Glutamatergic neuron (in vitro differentiated cells): ENCODE results near the gene ARL6IP4. TPM values are rescaled to one million over a fixed set of nuclear protein-coding genes. Genes with fewer than 3 reads are reported as not detected.
A peak's percentile ranks its signal among the peaks of the same experiment; 100 is the strongest.

Source experiments
- DNase-seq: peaks from one replicate; pipeline ENCODE4 v3.0.0; 2022
- H3K27ac Mint-ChIP-seq: one replicate; pipeline ENCODE4 v1.8.0; 2020; ENCODE audit warnings: mild to moderate bottlenecking, mixed read lengths, inconsistent platforms; ENCODE audit not compliant: unreplicated experiment
- H3K27me3 Mint-ChIP-seq: one replicate; pipeline ENCODE4 v1.8.0; 2020; ENCODE audit warnings: mild to moderate bottlenecking, moderate library complexity, mixed read lengths, inconsistent platforms; ENCODE audit not compliant: unreplicated experiment
- H3K36me3 Mint-ChIP-seq: one replicate; pipeline ENCODE4 v1.8.0; 2020; ENCODE audit warnings: mild to moderate bottlenecking, mixed read lengths, inconsistent platforms; ENCODE audit not compliant: unreplicated experiment
- H3K4me1 Mint-ChIP-seq: one replicate; pipeline ENCODE4 v1.8.0; 2020; ENCODE audit warnings: mild to moderate bottlenecking, low read depth, mixed read lengths, inconsistent platforms; ENCODE audit not compliant: unreplicated experiment
- H3K4me3 Mint-ChIP-seq: one replicate; pipeline ENCODE4 v1.8.0; 2020; ENCODE audit warnings: mild to moderate bottlenecking, mixed read lengths, inconsistent platforms; ENCODE audit not compliant: unreplicated experiment
- H3K9me3 Mint-ChIP-seq: one replicate; pipeline ENCODE4 v1.8.0; 2020; ENCODE audit warnings: mild to moderate bottlenecking, moderate library complexity, mixed read lengths, inconsistent platforms; ENCODE audit not compliant: unreplicated experiment
- CTCF ChIP-seq: fragments of 200-600 bp; sonication (generic); IDR thresholded peaks from one replicate; pipeline ENCODE4 v1.5.0; 2021; ENCODE audit not compliant: partially characterized antibody, unreplicated experiment
- total RNA-seq: library from RNA; stranded (reverse); fragmentation: NEBNext Ultra II Directional; extraction: Animal tissue kit (Norgen Biotek cat#: 25700); gene quantifications from one replicate; pipeline ENCODE4 v1.2.1, GENCODE V29; 2021; ENCODE audit not compliant: unreplicated experiment

ARL6IP4 gene
- total RNA-seq, 1 donor from 2014 or later: 122 TPM

- Mint-ChIP-seq H3K27me3 (peaks cover 4% of the 10 kb centered on the region), H3K9me3 (no peaks in the 10 kb centered on the region), H3K4me3 (no peak overlapping the region), H3K4me1 (peaks cover 3% of the 10 kb centered on the region), H3K27ac (no peak overlapping the region), H3K36me3 (no peaks in the 10 kb centered on the region)
- no peak for TF ChIP-seq CTCF
- DNase-seq: no peak
Observed at GRCh38 chr12:123000578-123000977, 20.1 kb downstream of the ARL6IP4 start.

- peaks cover 3% of the 10 kb centered on the region for H3K4me1 Mint-ChIP-seq
- no peak overlapping the region for H3K27ac Mint-ChIP-seq
- peaks cover 4% of the 10 kb centered on the region for H3K27me3 Mint-ChIP-seq
- TF ChIP-seq CTCF: no peak
- H3K36me3 Mint-ChIP-seq: no peaks in the 10 kb centered on the region
- DNase-seq: no peak
- H3K4me3 Mint-ChIP-seq: no peak overlapping the region
- H3K9me3 Mint-ChIP-seq: no peaks in the 10 kb centered on the region
Observed at GRCh38 chr12:123001464-123001863, 21.0 kb downstream of the ARL6IP4 start.

GRCh38 chr12:123003257-123003656, 22.8 kb downstream of the ARL6IP4 start:
- Mint-ChIP-seq H3K36me3 (no peaks in the 10 kb centered on the region), H3K27me3 (peaks cover 1% of the 10 kb centered on the region), H3K9me3 (no peaks in the 10 kb centered on the region), H3K4me3 (no peak overlapping the region), H3K4me1 (peaks cover 11% of the 10 kb centered on the region), H3K27ac (no peak overlapping the region)
- TF ChIP-seq CTCF: no peak
- DNase-seq: no peak

- H3K27ac Mint-ChIP-seq: peak overlapping the region; percentile 28
- H3K36me3 Mint-ChIP-seq: no peaks in the 10 kb centered on the region
- H3K27me3 Mint-ChIP-seq: peaks cover 1% of the 10 kb centered on the region
- TF ChIP-seq CTCF: no peak
- peaks cover 11% of the 10 kb centered on the region for H3K4me1 Mint-ChIP-seq
- H3K4me3 Mint-ChIP-seq: no peak overlapping the region
- no peak for DNase-seq
- no peaks in the 10 kb centered on the region for H3K9me3 Mint-ChIP-seq
Observed at GRCh38 chr12:123004287-123004686, 23.8 kb downstream of the ARL6IP4 start.

GRCh38 chr12:123005081-123005626, 24.7 kb downstream of the ARL6IP4 start:
- H3K27ac Mint-ChIP-seq: no peak overlapping the region
- no peaks in the 10 kb centered on the region for H3K36me3 Mint-ChIP-seq

More at GRCh38 chr12:123005081-123005626, 24.7 kb downstream of the ARL6IP4 start:
- H3K9me3 Mint-ChIP-seq: no peaks in the 10 kb centered on the region
- no peak for DNase-seq
- peaks cover 2% of the 10 kb centered on the region for H3K27me3 Mint-ChIP-seq
- no peak for TF ChIP-seq CTCF
- no peak overlapping the region for H3K4me3 Mint-ChIP-seq
- H3K4me1 Mint-ChIP-seq: peaks cover 11% of the 10 kb centered on the region
